ENCODE results near the gene LRRN2.

Gene LRRN2

GRCh38 chr1:204602111-204602579 lies 83.4 kb downstream of the LRRN2 start:
- no peak for DNase-seq (ENCODE audit: low read depth in 2 of 2)

GRCh38 chr1:204600968-204601367 lies 84.6 kb downstream of the LRRN2 start:
- DNase-seq (ENCODE audit: low read depth in 2 of 2) = no peak

GRCh38 chr1:204600203-204600602 lies 85.3 kb downstream of the LRRN2 start:
- DNase-seq (ENCODE audit: low read depth in 2 of 2) = no peak

GRCh38 chr1:204599596-204599995 lies 85.9 kb downstream of the LRRN2 start:
- DNase-seq (ENCODE audit: low read depth in 2 of 2) = no peak

- DNase-seq (ENCODE audit: low read depth in 2 of 2) = no peak
These were observed 86.4 kb downstream of the LRRN2 start for GRCh38 chr1:204599098-204599497.

GRCh38 chr1:204598319-204598969 lies 87.1 kb downstream of the LRRN2 start:
- DNase-seq (ENCODE audit: low read depth in 2 of 2) = no peak

- DNase-seq (ENCODE audit: low read depth in 2 of 2) = no peak
These were observed 93.1 kb downstream of the LRRN2 start for GRCh38 chr1:204592246-204592948.

- no peak for DNase-seq (ENCODE audit: low read depth in 2 of 2)
These were observed 94.0 kb downstream of the LRRN2 start for GRCh38 chr1:204591473-204592090.

GRCh38 chr1:204589409-204590038 lies 96.0 kb downstream of the LRRN2 start:
- DNase-seq (ENCODE audit: low read depth in 2 of 2) = no peak

- DNase-seq (ENCODE audit: low read depth in 2 of 2) = no peak
These were observed 96.7 kb downstream of the LRRN2 start for GRCh38 chr1:204588826-204589225.

- no peak for DNase-seq (ENCODE audit: low read depth in 2 of 2)
These were observed 97.9 kb downstream of the LRRN2 start for GRCh38 chr1:204587621-204588020.

- DNase-seq (ENCODE audit: low read depth in 2 of 2) = no peak
These were observed 100.7 kb downstream of the LRRN2 start for GRCh38 chr1:204584699-204585372.

GRCh38 chr1:204583909-204584632 lies 101.5 kb downstream of the LRRN2 start:
- DNase-seq (ENCODE audit: low read depth in 2 of 2) = no peak

- no peak for DNase-seq (ENCODE audit: low read depth in 2 of 2)
These were observed 103.8 kb downstream of the LRRN2 start for GRCh38 chr1:204581759-204582158.

- no peak for DNase-seq (ENCODE audit: low read depth in 2 of 2)
These were observed 104.7 kb downstream of the LRRN2 start for GRCh38 chr1:204580862-204581261.

- no peak for DNase-seq (ENCODE audit: low read depth in 2 of 2)
These were observed 105.9 kb downstream of the LRRN2 start for GRCh38 chr1:204579681-204580080.

GRCh38 chr1:204578867-204579664 lies 106.5 kb downstream of the LRRN2 start:
- no peak for DNase-seq (ENCODE audit: low read depth in 2 of 2)

GRCh38 chr1:204577794-204578478 lies 107.6 kb downstream of the LRRN2 start:
- no peak for DNase-seq (ENCODE audit: low read depth in 2 of 2)

- DNase-seq (ENCODE audit: low read depth in 2 of 2) = no peak
These were observed 109.1 kb downstream of the LRRN2 start for GRCh38 chr1:204576422-204576821.
